SK-N-SH treated with all-trans-retinoic acid at 6 μM for 48 hours (cell line): Measurements from ENCODE around the gene WNT6.

ENCODE experiments used
- ARNTL ChIP-seq: fragments of 450-650 bp; formaldehyde crosslinking; IDR thresholded peaks from 2 replicates; pipeline ENCODE4 v1.5.0; 2020; ENCODE audit warnings: low read depth, mild to moderate bottlenecking, moderate library complexity, borderline replicate concordance
- CSRNP3 ChIP-seq: fragments of 250-450 bp; sonication (Bioruptor Pico); IDR thresholded peaks from 2 replicates; pipeline ENCODE4 v1.5.1; 2021; ENCODE audit warnings: mild to moderate bottlenecking, moderate library complexity
- ESRRG ChIP-seq: fragments of 250-450 bp; sonication (Bioruptor Pico); IDR thresholded peaks from 2 replicates; pipeline ENCODE4 v1.6.1; 2021; ENCODE audit warnings: mild to moderate bottlenecking
- GLIS3 ChIP-seq: fragments of 250-450 bp; sonication (Bioruptor Pico); IDR thresholded peaks from 2 replicates; pipeline ENCODE4 v1.5.0; 2020; ENCODE audit warnings: mild to moderate bottlenecking, moderate library complexity
- SNAI2 ChIP-seq: fragments of 250-450 bp; sonication (Bioruptor Pico); IDR thresholded peaks from 2 replicates; pipeline ENCODE4 v1.5.0; 2020; ENCODE audit warnings: mild to moderate bottlenecking, moderate library complexity
- TCF4 ChIP-seq: fragments of 250-450 bp; sonication (Bioruptor Pico); IDR thresholded peaks from 2 replicates; pipeline ENCODE4 v1.8.0; 2021; ENCODE audit warnings: mild to moderate bottlenecking, moderate library complexity, borderline replicate concordance
- TOX ChIP-seq: fragments of 250-450 bp; sonication (Bioruptor Pico); IDR thresholded peaks from 2 replicates; pipeline ENCODE4 v1.8.0; 2021; ENCODE audit warnings: mild to moderate bottlenecking, moderate library complexity, borderline replicate concordance
- ZFP3 ChIP-seq: fragments of 250-450 bp; sonication (Bioruptor Pico); IDR thresholded peaks from 2 replicates; pipeline ENCODE4 v1.5.0; 2020; ENCODE audit warnings: mild to moderate bottlenecking, moderate library complexity
- TF ChIP-seq, protein P1 (sequence below): fragments of 250-450 bp; sonication (Bioruptor Pico); IDR thresholded peaks from 2 replicates; pipeline ENCODE4 v1.5.1; 2020; ENCODE audit warnings: low read depth, mild to moderate bottlenecking, moderate library complexity
- TF ChIP-seq, protein P2 (sequence below): fragments of 250-450 bp; sonication (Bioruptor Pico); IDR thresholded peaks from 2 replicates; pipeline ENCODE4 v1.8.0; 2020; ENCODE audit warnings: mild to moderate bottlenecking, moderate library complexity, borderline replicate concordance

GRCh38 chr2:218812861-218813260 is 46.7 kb upstream of the WNT6 start:
- no peak for TF ChIP-seq SNAI2 (CRISPR knock-in tag)
- TF ChIP-seq, protein P1, sequence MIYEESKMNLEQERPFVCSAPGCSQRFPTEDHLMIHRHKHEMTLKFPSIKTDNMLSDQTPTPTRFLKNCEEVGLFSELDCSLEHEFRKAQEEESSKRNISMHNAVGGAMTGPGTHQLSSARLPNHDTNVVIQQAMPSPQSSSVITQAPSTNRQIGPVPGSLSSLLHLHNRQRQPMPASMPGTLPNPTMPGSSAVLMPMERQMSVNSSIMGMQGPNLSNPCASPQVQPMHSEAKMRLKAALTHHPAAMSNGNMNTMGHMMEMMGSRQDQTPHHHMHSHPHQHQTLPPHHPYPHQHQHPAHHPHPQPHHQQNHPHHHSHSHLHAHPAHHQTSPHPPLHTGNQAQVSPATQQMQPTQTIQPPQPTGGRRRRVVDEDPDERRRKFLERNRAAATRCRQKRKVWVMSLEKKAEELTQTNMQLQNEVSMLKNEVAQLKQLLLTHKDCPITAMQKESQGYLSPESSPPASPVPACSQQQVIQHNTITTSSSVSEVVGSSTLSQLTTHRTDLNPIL (CRISPR knock-in tag): no peak
- no peak for TF ChIP-seq TOX
- TF ChIP-seq, protein P2, sequence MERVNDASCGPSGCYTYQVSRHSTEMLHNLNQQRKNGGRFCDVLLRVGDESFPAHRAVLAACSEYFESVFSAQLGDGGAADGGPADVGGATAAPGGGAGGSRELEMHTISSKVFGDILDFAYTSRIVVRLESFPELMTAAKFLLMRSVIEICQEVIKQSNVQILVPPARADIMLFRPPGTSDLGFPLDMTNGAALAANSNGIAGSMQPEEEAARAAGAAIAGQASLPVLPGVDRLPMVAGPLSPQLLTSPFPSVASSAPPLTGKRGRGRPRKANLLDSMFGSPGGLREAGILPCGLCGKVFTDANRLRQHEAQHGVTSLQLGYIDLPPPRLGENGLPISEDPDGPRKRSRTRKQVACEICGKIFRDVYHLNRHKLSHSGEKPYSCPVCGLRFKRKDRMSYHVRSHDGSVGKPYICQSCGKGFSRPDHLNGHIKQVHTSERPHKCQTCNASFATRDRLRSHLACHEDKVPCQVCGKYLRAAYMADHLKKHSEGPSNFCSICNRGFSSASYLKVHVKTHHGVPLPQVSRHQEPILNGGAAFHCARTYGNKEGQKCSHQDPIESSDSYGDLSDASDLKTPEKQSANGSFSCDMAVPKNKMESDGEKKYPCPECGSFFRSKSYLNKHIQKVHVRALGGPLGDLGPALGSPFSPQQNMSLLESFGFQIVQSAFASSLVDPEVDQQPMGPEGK (CRISPR knock-in tag): no peak
- no peak for TF ChIP-seq TCF4
- no peak for TF ChIP-seq ZFP3
- no peak for TF ChIP-seq CSRNP3 (CRISPR knock-in tag)
- no peak for TF ChIP-seq GLIS3
- no peak for TF ChIP-seq ESRRG
- no peak for TF ChIP-seq ARNTL (CRISPR knock-in tag)
